ENCODE results near the gene PTPRN2.

Gene PTPRN2

GRCh38 chr7:157558875-157559595 lies 1028.6 kb downstream of the PTPRN2 start:
- no peak for DNase-seq

- no peak for DNase-seq
These were observed 1029.1 kb downstream of the PTPRN2 start for GRCh38 chr7:157558516-157558874.

GRCh38 chr7:157558061-157558460 lies 1029.6 kb downstream of the PTPRN2 start:
- no peak for DNase-seq

- no peak for DNase-seq
These were observed 1030.4 kb downstream of the PTPRN2 start for GRCh38 chr7:157557263-157557662.

GRCh38 chr7:157556642-157556944 lies 1031.0 kb downstream of the PTPRN2 start:
- no peak for DNase-seq

- DNase-seq, result no peak
These were observed 1031.5 kb downstream of the PTPRN2 start for GRCh38 chr7:157555944-157556641.

- no peak for DNase-seq
These were observed 1032.3 kb downstream of the PTPRN2 start for GRCh38 chr7:157555313-157555712.

- DNase-seq, result no peak
These were observed 1033.0 kb downstream of the PTPRN2 start for GRCh38 chr7:157554393-157555238.

GRCh38 chr7:157553256-157553655 lies 1034.4 kb downstream of the PTPRN2 start:
- no peak for DNase-seq

- DNase-seq, result no peak
These were observed 1035.2 kb downstream of the PTPRN2 start for GRCh38 chr7:157552295-157552993.

- no peak for DNase-seq
These were observed 1036.1 kb downstream of the PTPRN2 start for GRCh38 chr7:157551325-157552070.

- no peak for DNase-seq
These were observed 1037.0 kb downstream of the PTPRN2 start for GRCh38 chr7:157550300-157551275.

GRCh38 chr7:157549612-157550299 lies 1037.9 kb downstream of the PTPRN2 start:
- no peak for DNase-seq

- no peak for DNase-seq
These were observed 1038.8 kb downstream of the PTPRN2 start for GRCh38 chr7:157548691-157549303.

- DNase-seq, result no peak
These were observed 1040.0 kb downstream of the PTPRN2 start for GRCh38 chr7:157547611-157548010.

- DNase-seq, result no peak
These were observed 1040.5 kb downstream of the PTPRN2 start for GRCh38 chr7:157547102-157547501.

GRCh38 chr7:157545681-157546060 lies 1042.0 kb downstream of the PTPRN2 start:
- no peak for DNase-seq

GRCh38 chr7:157544980-157545680 lies 1042.5 kb downstream of the PTPRN2 start:
- DNase-seq, result no peak

- no peak for DNase-seq
These were observed 1043.4 kb downstream of the PTPRN2 start for GRCh38 chr7:157544226-157544625.

- DNase-seq, result no peak
These were observed 1043.8 kb downstream of the PTPRN2 start for GRCh38 chr7:157543791-157544190.

Measured in NCI-H1417 treated with DMSO at 0.1 percent for 48 hours (cell line).